Stimulated activated CD8-positive, alpha-beta memory T cell treated with anti-CD3 and anti-CD28 coated beads, Interleukin-7, amount 100 ng/mL, for 1 hour (primary cell): Measurements from ENCODE around the gene SLC9A9.

Experiments used
- DNase-seq, 2 donors: peaks; one replicate each; pipeline ENCODE4 v3.0.0-alpha.2; 2020; ENCODE audit warnings: low read depth in 2 of 2

Gene SLC9A9

GRCh38 chr3:143597774-143598652 is 250.3 kb downstream of the SLC9A9 start:
- DNase-seq: no peak

- no peak for DNase-seq
Measured at GRCh38 chr3:143596957-143597642, 251.2 kb downstream of the SLC9A9 start.

GRCh38 chr3:143595456-143596077 is 252.7 kb downstream of the SLC9A9 start:
- DNase-seq: no peak

GRCh38 chr3:143594206-143594605 is 254.1 kb downstream of the SLC9A9 start:
- no peak for DNase-seq

- no peak for DNase-seq
Measured at GRCh38 chr3:143590660-143591059, 257.6 kb downstream of the SLC9A9 start.

GRCh38 chr3:143586576-143586975 is 261.7 kb downstream of the SLC9A9 start:
- DNase-seq: no peak

- no peak for DNase-seq
Measured at GRCh38 chr3:143585720-143586456, 262.4 kb downstream of the SLC9A9 start.

GRCh38 chr3:143584474-143584873 is 263.8 kb downstream of the SLC9A9 start:
- DNase-seq: no peak

GRCh38 chr3:143581972-143582722 is 266.1 kb downstream of the SLC9A9 start:
- DNase-seq: no peak

GRCh38 chr3:143578810-143579435 is 269.3 kb downstream of the SLC9A9 start:
- no peak for DNase-seq

GRCh38 chr3:143576568-143577270 is 271.5 kb downstream of the SLC9A9 start:
- DNase-seq: no peak

- DNase-seq: no peak
Measured at GRCh38 chr3:143574933-143575332, 273.3 kb downstream of the SLC9A9 start.

GRCh38 chr3:143573610-143574303 is 274.5 kb downstream of the SLC9A9 start:
- no peak for DNase-seq

- no peak for DNase-seq
Measured at GRCh38 chr3:143571548-143571947, 276.7 kb downstream of the SLC9A9 start.

- no peak for DNase-seq
Measured at GRCh38 chr3:143567823-143568222, 280.4 kb downstream of the SLC9A9 start.

GRCh38 chr3:143565951-143566350 is 282.3 kb downstream of the SLC9A9 start:
- no peak for DNase-seq

- no peak for DNase-seq
Measured at GRCh38 chr3:143563786-143564185, 284.5 kb downstream of the SLC9A9 start.

- no peak for DNase-seq
Measured at GRCh38 chr3:143562789-143563188, 285.5 kb downstream of the SLC9A9 start.

GRCh38 chr3:143559296-143559695 is 289.0 kb downstream of the SLC9A9 start:
- no peak for DNase-seq
